ENCODE data around the gene LMAN2.

The LMAN2 gene

DNA sequence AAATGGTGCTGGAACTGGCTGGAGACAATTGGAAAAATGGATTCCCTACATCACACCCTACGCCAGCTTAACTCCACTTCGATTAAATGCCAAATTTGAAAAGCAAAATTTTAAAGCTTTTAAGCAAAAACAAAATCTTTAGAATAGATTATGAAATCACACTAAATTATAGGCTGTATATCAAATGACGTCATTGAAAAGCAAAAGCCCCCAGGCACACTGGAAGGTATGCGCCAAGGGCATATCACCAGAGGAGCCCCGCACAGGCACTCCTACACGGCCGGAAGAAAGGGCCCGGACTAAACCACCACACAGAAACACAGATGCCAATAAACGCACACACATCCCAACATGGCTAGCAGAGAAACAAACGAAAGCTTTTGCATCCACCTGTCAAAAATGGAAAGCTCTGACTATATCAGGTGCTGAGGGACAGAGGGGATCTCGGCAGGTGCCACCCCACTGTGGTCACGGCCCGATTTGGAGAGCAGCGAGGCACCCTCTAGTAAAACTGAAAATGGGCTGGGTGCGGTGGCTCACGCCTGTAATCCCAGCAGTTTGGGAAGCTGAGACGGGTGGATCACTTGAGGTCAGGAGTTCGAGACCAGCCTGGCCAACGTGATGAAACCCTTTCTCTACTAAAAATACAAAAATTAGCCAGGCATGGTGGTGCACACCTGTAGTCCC, 22.8 kb downstream of the LMAN2 start:
- H2AFZ ChIP-seq (ENCODE audit: low read length) = no peak overlapping the region
- no peak overlapping the region for H3K4me2 ChIP-seq (ENCODE audit: low read depth, low read length)
- no peak overlapping the region for H3K27ac ChIP-seq (ENCODE audit: low read length)
- H3K79me2 ChIP-seq (ENCODE audit: low read length) = no peaks in the 10 kb centered on the region
- no peaks in the 10 kb centered on the region for H3K4me1 ChIP-seq (ENCODE audit: low read length)
- no peak overlapping the region for H3K4me3 ChIP-seq (ENCODE audit: low read length)
- 0 out of 2 replicates have a peak, but pooled peaks cover 1% of the 10 kb centered on the region for H3K36me3 ChIP-seq (replicated peaks; ENCODE audit: insufficient read depth, low read length)
- no peaks in the 10 kb centered on the region for H3F3A ChIP-seq (ENCODE audit: insufficient read depth, low read length)
- no peaks in the 10 kb centered on the region for H3K27me3 ChIP-seq (replicated peaks; ENCODE audit: insufficient read depth, low read length)
- TF ChIP-seq, protein P1, sequence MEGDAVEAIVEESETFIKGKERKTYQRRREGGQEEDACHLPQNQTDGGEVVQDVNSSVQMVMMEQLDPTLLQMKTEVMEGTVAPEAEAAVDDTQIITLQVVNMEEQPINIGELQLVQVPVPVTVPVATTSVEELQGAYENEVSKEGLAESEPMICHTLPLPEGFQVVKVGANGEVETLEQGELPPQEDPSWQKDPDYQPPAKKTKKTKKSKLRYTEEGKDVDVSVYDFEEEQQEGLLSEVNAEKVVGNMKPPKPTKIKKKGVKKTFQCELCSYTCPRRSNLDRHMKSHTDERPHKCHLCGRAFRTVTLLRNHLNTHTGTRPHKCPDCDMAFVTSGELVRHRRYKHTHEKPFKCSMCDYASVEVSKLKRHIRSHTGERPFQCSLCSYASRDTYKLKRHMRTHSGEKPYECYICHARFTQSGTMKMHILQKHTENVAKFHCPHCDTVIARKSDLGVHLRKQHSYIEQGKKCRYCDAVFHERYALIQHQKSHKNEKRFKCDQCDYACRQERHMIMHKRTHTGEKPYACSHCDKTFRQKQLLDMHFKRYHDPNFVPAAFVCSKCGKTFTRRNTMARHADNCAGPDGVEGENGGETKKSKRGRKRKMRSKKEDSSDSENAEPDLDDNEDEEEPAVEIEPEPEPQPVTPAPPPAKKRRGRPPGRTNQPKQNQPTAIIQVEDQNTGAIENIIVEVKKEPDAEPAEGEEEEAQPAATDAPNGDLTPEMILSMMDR (IDR thresholded peaks at IDR 0.05; ENCODE audit: low read length) = no peak
- TF ChIP-seq EZH2 (optimal IDR thresholded peaks at IDR 0.05; ENCODE audit: low read depth, low read length) = no peak
- no peak for TF ChIP-seq EZH2phosphoT487 (IDR thresholded peaks at IDR 0.05; ENCODE audit: low read length)
- H3K9me3 ChIP-seq (replicated peaks; ENCODE audit: insufficient read depth, low read length) = no peaks in the 10 kb centered on the region
- H4K20me1 ChIP-seq (ENCODE audit: insufficient read depth, low read length) = no peaks in the 10 kb centered on the region
- H3K9ac ChIP-seq (ENCODE audit: low read length) = no peak overlapping the region
- no peaks in the 10 kb centered on the region for H3K9me2 ChIP-seq (replicated peaks; ENCODE audit: insufficient read depth, low read length)
- DNase-seq = no peak

DNA sequence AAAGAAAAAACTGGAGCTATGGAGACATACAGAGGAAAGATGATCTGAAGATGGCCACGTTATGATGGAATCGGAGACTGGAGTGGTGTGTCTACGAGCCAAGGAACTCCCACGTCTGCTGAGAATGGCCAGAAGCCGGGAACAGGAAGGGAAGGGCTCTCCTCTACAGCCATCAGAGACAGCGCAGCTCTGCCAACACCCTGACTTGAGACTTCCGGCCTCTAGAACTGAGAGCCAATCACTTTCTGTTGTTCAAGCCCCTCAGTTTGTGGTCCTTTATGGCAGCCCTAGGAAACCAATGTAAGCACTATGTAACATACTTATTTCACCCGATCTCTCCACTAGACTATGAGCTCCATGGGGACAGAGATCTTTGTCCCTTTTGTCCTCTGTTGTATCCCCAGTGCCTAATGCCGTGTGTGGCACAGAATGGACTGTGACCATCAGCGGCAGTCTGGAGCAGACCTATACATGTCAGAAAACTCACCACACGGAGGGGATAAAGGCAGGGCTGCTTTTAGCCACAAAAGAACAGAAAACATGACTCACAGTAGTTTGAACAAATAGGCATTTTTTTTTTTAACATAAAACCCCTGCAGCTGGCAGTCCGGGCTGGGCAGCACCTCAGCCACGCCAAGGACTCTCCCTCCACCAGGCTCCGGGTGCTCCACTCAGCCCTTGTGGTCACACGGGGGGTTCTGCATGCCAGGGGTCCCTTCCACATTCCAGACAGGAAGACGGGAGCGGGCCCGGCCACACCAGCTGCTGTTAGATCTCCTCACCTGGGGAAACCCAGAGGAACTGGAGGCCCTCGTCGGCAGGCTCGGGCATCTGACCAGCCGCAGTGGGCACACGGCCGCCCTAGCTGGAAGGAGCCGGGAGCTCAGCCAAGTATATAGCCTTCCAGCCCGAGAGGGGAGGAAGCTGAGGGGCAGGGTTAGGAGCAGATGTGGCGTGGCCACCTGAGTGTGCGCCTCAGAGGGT, 23.6 kb downstream of the LMAN2 start:
- H3K4me3 ChIP-seq (ENCODE audit: low read length) = no peak overlapping the region
- no peak overlapping the region for H3K4me2 ChIP-seq (ENCODE audit: low read depth, low read length)
- no peaks in the 10 kb centered on the region for H4K20me1 ChIP-seq (ENCODE audit: insufficient read depth, low read length)
- DNase-seq = no peak
- no peaks in the 10 kb centered on the region for H3K36me3 ChIP-seq (replicated peaks; ENCODE audit: insufficient read depth, low read length)
- H3K9ac ChIP-seq (ENCODE audit: low read length) = no peak overlapping the region
- no peaks in the 10 kb centered on the region for H3K9me2 ChIP-seq (replicated peaks; ENCODE audit: insufficient read depth, low read length)
- H3K9me3 ChIP-seq (replicated peaks; ENCODE audit: insufficient read depth, low read length) = no peaks in the 10 kb centered on the region
- TF ChIP-seq EZH2phosphoT487 (IDR thresholded peaks at IDR 0.05; ENCODE audit: low read length) = no peak
- TF ChIP-seq, protein P1 (IDR thresholded peaks at IDR 0.05; ENCODE audit: low read length) = no peak
- TF ChIP-seq EZH2 (optimal IDR thresholded peaks at IDR 0.05; ENCODE audit: low read depth, low read length) = no peak
- no peaks in the 10 kb centered on the region for H3K79me2 ChIP-seq (ENCODE audit: low read length)
- no peaks in the 10 kb centered on the region for H3K27me3 ChIP-seq (replicated peaks; ENCODE audit: insufficient read depth, low read length)
- no peaks in the 10 kb centered on the region for H3K4me1 ChIP-seq (ENCODE audit: low read length)
- no peaks in the 10 kb centered on the region for H3F3A ChIP-seq (ENCODE audit: insufficient read depth, low read length)
- H2AFZ ChIP-seq (ENCODE audit: low read length) = no peak overlapping the region
- no peak overlapping the region for H3K27ac ChIP-seq (ENCODE audit: low read length)

DNA sequence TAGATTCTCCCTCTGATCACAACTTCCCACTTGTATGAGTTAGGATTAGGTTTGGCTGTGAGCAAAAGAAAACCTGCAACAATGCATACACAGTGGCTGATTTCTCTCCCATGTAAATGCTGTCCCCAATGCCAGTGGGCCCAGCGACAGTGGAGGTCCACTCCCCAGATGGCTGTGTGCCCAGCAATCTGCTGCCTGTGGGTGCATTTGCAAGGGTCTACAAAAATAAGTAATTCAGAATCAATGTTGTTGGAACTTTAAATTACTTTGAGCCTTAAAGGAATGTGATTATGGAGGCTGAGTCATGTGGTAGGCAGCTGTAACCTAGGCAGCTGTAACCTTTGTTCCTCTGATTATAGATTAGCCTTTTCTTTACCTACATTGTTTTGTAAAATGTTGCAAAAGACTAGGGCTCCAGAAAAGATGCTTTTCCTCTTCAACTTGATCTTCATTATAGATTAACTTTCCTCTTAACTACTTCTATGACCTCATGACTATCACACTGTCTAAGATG, 25.5 kb downstream of the LMAN2 start:
- DNase-seq = no peak
- Histone ChIP-seq H3K4me2 (ENCODE audit: low read depth, low read length) (no peak overlapping the region), H3K27me3 (replicated peaks; ENCODE audit: insufficient read depth, low read length) (no peaks in the 10 kb centered on the region), H3F3A (ENCODE audit: insufficient read depth, low read length) (no peaks in the 10 kb centered on the region), H2AFZ (ENCODE audit: low read length) (no peak overlapping the region), H3K4me3 (ENCODE audit: low read length) (no peak overlapping the region), H3K27ac (ENCODE audit: low read length) (no peak overlapping the region), H3K9ac (ENCODE audit: low read length) (no peak overlapping the region), H4K20me1 (ENCODE audit: insufficient read depth, low read length) (no peaks in the 10 kb centered on the region), H3K9me3 (replicated peaks; ENCODE audit: insufficient read depth, low read length) (no peaks in the 10 kb centered on the region), H3K79me2 (ENCODE audit: low read length) (no peaks in the 10 kb centered on the region), H3K36me3 (replicated peaks; ENCODE audit: insufficient read depth, low read length) (no peaks in the 10 kb centered on the region), H3K4me1 (ENCODE audit: low read length) (no peaks in the 10 kb centered on the region), H3K9me2 (replicated peaks; ENCODE audit: insufficient read depth, low read length) (no peaks in the 10 kb centered on the region)
- no peak for TF ChIP-seq EZH2phosphoT487 (IDR thresholded peaks at IDR 0.05; ENCODE audit: low read length)
- TF ChIP-seq EZH2 (optimal IDR thresholded peaks at IDR 0.05; ENCODE audit: low read depth, low read length) = no peak
- TF ChIP-seq, protein P1 (IDR thresholded peaks at IDR 0.05; ENCODE audit: low read length) = no peak
